Measurements from ENCODE around the gene VIPR2.
"Not testable (repeated sequence)": the region's sequence is repeated elsewhere in the genome, so short reads cannot be mapped to it uniquely, and the experiment has no call there.

VIPR2 gene

DNA sequence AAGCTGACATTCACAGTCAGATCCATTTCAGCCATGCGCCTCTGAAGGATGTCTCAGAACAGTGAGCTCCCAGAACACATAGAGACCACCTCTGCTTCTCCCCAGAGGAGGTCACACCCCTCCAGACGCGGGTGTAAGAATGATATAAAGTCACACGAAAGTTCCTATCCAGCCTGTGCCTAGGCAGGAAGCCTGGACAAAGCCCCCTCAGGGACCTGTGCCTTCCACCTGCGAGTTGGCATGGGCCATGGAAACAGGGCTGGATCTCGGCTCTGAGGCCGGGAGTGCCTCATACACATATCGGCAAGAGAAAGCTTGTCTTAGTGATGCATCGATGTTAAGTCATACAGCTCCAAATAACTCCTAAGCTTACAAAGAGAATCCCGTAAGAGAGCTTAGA, 5.0 kb downstream of the VIPR2 start:
- DNase-seq (ENCODE audit: low read depth), result no peak

DNA sequence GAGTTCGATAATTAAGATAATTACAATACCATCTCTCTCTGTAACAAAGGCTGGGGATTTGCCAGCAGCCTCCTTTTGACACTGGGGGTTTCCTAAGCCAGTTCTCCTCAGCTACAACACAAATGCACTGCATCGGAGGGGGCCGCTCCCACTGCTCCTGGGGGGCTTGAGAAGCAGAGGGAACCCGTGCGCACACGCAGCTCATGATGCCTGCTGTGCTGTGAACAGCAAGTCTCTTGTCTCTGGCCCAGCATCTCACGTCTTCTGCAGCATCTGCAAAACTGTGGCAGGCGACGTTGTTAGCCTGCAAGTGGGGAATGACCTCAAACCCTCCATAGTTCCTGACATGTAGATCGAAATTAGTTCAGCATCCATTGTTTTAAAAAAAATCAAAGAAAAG, 5.5 kb downstream of the VIPR2 start:
- no peak for DNase-seq (ENCODE audit: low read depth)

DNA sequence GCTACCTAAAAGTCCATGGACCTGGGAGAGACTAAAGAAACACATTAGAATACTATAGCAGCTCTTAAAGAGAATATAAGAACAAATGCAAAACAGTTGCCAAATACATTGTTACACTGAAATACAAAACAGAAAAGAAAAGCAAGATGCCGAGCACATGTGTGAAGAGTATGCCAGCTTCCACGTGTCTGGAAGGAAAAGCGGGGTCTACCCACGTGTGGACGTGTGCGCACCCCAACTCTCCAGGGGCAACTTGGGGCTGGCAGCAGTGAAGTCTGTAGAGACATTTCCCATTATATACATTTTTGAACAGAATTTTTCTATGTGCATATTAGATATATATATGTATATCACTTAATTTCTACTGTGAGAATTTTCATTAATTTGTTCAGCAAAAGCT, 6.2 kb downstream of the VIPR2 start:
- no peak for DNase-seq (ENCODE audit: low read depth)

DNA sequence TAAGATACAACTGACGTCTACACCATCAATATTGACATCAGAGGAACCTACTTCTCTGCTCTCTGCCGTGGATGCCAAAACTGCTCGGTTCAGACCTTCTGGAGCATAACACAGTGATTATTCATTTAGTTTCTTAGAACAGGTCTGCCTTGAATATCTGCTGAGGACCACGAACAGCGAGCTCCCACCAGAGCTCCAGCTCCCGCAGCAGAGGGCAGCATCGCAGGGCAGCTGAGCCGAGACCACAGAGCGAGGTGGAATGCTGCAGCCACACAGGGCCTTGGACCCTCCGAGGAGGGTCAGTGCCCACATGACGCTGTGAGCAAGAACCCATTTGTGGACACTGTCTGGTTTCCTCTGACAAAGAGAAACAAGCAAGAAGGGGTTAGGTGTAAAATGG, 6.8 kb downstream of the VIPR2 start:
- DNase-seq (ENCODE audit: low read depth), result no peak

DNA sequence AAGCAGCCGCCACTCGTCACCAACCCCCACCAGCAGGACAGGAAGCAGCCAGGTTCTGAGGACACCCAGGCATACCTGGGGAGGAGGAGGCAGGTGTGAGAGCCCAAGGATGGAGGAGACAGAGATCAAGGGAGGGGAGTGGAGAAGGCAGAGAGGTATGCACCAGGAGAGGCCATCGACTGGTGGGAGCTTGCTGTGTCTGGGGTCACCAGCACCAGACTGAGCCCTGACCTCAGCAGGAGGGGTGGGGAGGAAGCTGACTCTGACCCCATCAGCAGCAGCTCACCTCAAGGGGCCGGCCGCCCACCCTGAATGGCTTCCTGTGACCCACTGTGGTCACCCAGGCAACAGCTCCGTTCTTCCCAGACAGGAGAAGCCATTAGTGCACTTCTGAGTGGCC, 7.8 kb downstream of the VIPR2 start:
- no peak for DNase-seq (ENCODE audit: low read depth)

DNA sequence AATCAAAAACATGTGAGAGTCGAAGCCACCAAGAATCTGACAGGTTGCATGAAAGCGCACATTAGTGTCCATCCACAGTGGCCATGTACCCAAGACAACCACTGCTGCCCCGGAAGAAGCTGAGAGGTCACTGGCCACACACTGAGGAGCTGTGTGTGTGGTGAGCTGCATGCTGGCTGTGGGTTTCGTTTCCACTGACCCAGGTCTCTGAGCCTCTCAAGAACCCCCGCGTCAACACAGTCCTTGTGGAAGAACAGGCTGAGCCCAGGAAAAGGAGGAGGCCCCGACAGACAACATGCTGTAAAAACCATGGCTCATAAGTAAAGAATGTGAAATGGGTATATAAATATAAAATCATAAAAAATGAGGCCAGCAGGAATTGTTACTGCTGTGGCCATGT, 8.2 kb downstream of the VIPR2 start:
- DNase-seq (ENCODE audit: low read depth), result no peak

DNA sequence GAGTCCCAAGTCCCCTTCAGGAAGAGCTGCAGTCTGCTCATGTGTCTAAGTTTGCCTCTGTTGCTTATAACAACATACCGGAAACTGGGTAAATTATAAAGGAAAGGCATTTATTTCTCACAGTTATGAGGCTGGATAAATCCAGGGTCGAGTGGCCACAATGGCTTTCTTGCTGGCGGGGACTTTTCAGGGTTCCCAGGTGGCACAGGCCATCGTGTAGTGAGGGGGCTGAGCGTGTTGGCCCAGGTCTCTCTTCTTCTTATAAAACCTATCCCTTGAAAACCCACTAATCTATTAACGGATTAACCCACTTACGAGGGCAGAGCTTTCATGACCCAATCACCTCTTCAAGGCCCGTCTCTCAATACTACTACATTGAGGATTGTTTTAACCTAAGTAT, 8.7 kb downstream of the VIPR2 start:
- no peak for DNase-seq (ENCODE audit: low read depth)

DNA sequence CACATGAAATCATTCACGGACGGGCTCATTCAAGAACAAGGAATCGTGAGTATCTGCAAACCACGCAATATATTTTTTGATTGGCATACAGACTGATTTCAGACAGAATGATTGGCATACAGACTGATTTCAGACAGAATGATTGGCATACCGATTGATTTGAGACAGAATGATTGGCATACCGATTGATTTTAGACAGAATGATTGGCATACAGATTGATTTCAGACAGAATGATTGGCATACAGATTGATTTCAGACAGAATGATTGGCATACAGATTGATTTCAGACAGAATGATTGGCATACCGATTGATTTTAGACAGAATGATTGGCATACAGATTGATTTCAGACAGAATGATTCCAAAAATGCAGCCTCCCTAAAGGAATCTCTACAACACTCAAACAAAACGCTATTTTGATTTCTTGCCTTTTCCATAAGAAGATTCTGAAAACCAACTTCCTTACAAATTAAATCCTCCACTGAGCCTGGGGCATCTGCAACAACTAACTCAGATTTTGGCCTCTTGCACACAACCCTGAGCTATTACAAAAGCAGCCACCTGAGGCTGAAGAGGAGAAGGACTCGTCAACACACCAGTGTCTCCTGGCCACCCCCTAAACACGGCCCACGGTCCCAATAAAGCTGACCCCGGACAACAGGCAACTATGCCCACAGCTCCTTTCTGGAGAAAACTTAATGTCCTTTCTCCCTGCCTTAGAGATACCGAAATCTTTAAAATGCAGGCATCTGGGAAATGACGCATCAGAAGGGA, 11.8 kb downstream of the VIPR2 start:
- not testable (repeated sequence) for DNase-seq (ENCODE audit: low read depth)

DNA sequence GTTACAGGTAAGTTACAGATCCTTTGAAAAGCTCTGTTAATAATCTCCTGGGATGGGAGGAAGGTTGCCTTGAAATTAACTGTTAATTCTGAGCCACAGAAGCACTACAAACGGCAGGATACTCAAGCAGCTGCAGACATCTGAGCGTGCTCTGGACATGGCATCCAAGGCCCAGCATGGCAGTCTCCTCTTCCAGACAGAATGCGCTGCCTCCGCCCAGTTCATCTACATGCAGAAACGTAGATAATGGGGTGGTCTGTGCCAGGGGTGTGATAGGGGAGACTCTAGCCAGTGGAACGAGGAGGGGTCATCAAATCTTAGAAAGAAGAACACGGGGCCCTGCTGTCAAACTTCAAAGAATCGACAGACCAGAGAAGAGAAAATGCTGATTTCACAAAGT, 13.8 kb downstream of the VIPR2 start:
- DNase-seq (ENCODE audit: low read depth), result no peak

DNA sequence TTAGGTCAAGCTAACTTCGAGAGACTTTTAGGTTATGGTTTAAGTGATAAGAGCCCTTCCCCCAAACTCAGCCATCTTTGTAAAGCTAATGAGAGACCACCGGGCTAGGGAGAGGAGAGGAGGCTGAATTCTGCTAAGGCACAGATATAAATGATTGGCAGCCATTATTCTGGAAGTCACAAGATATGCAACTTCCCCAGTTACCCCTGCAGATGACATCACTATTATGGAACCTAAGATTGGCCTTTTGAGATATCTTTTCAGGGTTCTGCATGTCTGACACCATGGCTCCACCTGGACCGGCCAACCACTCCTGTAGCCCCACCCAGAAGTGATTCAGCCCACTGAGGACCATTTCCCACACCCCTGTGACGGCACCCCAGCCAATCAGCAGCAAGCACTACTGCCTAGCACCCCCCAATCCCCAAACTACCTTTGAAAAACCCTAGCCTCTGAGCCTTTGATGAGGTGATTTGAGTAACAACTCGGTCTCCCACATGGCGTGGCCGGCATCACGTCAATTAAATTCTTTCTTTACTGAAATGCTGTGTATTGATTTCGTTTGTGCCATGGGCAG, 14.4 kb downstream of the VIPR2 start:
- DNase-seq (ENCODE audit: low read depth), result no peak

DNA sequence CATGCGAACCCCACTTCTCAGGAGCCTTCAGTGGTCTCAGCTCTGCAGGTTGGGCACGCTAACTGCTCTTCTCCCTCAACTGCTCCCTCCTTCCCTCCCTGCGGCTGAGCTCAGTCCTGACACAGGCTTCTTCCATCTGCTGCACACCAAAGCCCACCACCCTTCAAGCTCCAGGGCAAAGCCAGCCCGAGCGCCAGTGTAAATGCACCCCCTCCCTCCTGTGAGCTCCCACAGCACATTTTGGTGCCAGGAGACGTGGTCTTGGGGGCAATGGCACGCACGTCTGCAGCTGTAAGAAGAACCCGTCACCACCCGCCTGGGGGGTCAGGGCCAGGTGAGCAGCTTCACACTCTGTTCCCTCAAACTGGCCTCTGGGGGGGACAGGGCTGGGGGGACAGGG, 15.9 kb downstream of the VIPR2 start:
- DNase-seq (ENCODE audit: low read depth), result no peak

DNA sequence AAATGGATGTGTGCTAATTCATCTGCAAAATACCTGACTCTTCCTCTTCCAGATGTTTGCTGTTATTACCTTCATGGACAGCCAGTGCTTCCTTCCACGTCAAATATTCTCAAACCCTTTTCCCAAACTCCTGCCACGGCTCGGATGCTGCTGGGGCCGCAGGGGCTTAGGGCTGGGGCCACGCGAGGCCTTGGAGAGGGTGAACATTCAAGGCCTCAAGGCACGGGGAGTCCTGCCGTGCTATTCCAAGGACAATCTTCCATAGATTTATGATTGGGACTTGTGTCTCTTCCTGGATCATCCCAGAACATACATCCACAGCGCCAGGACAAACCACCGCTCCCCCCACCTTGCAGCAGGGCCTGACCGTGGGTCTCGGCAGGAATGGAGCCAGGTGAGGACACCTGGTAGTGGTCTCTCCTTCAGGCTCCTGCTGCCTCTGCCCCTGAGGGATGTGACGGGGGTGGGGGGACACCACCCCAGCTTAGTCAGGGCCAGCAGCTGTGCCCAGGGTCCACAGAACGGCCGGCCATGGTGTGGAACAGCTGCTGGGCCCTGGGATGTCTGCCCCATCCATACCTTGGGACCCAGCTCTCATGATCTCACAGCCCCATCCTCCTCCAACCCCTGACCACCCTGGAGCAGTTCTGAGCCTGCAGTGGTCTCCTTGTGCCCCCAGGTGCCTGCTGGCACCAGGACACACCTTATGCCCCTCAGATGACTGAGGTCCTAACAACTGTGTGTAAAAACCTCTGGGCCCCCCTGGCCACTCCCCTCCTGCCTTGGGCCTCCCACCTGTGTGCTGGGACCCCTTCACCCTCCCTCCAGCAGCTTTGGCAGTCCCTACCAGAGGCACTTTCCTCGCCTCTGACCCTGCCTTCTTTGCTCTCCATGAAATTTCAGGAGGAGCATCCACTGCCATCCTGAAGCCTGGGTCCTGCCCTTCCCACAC, 16.7 kb downstream of the VIPR2 start:
- DNase-seq (ENCODE audit: low read depth), result no peak

DNA sequence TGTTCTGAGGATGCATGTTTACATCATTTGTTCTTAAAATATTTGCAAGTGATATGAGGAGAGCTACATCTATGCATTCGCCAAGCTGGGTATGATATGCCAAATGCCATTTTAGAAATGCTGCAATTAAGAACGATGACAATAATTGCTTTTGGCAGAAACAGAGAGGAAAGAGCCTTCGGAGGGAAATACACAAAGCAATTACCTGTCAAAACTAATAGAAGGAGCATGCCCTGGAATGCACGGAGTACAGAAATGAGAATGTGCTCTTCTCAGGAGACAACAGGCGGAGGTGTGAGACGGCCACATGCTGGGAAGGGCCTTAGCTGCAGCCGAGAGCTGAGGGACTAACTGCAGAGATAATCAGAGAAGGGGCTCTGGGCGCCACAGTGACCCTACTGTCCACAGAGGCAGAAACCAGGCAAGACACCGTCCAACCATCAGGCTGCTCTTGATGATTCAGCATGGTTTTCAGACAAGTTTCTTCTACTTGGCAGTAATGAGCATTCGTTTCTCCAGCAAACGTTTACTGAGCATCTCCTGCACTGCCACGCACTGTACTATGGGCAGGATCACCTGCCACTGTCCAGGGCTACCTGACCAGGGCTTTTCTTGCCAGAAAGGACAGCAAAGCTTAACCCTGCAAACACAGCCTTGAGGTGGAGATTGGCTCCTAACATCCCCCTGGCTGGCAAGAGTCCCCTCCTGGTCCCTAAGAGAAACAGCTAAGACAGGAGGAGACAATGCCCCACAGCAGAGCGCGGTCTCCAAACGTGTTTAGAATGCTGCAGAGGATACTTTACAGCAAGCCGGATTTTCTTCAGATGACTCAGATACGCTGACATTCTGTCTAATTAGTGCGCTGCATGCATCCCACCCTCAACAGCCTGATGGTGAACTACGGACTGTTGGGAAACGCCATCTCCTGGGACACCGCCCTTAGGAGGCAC, 18.1 kb downstream of the VIPR2 start:
- DNase-seq (ENCODE audit: low read depth), result no peak

DNA sequence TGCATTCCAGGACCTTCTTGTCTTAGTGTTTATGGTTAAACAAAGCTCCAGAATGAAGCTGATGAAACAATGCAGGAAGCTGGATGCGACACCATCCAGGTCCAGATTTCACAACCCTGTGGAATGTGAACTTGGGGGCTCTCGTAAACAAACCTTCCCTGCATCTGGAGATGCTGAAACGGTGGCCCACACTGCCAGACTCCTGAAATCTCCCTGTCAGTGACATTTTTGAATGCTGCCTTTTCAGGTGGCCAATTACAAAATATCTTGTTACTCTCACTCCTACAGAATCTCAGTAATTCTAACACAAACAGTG, 18.8 kb downstream of the VIPR2 start:
- DNase-seq (ENCODE audit: low read depth), result no peak

DNA sequence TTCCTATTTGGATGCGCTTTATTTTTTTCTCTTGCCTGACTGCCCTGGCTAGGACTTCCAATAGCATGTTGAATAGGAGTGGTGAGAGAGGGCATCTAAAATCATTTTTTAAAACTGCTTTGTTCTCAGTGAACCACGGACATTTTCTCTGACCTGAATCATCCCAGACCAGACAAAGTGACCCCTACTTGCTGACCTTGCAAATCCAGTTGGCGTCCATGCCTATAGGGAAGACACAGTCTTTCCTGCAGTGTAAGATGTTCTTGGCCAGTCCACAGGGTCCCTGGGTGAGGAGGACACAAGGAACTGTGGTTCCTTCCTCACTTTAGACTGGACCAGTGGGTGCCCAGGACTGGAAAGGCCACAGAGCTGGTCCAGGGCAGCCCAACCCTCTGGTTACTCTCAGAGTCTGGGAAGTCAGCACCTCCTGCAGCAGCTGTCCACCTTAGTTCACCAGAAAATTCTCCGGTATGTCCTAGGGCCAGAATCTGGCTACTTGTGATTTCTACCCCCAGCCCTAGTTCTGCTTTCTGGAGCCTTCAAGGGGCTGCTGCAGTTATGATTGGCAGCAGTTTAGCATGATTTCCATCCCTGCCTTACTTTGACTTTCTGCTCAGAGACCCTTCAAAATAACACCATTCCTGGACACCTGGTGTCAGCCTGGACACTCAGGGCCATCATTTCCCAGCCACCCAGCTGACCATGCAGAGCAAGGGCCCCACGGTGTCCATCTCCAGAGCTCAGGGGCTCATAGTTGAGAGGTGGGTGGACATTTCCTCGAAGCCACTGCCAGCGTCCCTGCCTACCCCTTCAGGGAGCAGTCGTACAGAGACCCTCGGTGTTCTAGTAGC, 19.3 kb downstream of the VIPR2 start:
- DNase-seq (ENCODE audit: low read depth), result no peak

DNA sequence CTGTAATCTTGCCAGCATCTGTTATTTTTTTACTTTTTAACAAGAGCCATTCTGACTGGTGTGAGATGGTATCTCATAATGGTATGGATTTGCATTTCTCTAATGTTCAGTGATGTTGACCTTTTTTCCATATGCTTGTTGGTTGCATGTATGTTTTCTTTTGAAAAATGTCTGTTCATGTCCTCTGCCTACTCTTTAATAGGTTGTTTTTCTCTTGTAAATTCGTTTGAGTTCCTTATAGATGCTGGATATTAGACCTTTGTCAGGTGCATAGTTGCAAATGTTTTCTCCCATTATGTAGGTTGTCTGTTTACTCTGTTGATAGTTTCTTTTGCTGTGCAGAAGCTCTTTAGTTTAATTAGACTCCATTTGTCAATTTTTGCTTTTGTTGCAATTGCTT, 20.9 kb downstream of the VIPR2 start:
- not testable (repeated sequence) for DNase-seq (ENCODE audit: low read depth)

DNA sequence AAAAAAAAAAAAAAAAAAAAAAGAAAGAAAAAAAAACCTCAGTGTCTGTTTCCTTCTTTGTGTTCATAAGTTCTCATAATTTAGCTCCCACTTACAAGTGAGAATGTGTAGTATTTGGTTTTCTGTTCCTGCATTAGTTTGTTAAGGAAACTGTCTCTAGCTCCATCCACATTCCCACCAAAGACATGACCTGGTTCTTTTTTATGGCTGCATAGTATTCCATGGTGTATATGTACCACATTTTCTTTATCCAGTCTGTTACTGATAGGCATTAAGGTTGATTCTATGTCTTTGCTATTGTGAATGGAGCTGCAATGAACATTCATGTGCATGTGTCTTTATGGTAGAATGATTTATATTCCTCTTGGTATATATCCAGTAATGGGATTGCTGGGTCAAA, 21.4 kb downstream of the VIPR2 start:
- DNase-seq (ENCODE audit: low read depth), result not testable (repeated sequence)

DNA sequence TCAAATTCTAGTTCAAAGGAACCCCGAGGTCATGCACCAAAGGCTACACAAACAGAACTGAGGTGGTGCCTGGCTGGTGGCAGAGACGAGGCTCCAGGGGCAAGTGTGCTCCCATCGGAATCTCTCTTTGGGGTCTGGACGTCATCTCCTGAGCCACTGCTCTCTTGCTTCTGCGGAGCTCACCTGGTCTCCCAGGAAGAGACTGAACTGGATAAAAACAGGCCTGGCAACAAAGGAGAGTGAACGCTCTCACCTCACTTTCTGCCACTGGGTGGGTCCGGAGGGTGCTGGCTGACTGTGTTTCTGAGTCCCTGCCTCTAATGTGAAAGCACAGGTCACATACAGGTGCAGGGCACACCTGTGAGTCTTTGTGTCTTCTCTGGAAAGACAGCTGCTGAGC, 22.4 kb downstream of the VIPR2 start:
- no peak for DNase-seq (ENCODE audit: low read depth)

DNA sequence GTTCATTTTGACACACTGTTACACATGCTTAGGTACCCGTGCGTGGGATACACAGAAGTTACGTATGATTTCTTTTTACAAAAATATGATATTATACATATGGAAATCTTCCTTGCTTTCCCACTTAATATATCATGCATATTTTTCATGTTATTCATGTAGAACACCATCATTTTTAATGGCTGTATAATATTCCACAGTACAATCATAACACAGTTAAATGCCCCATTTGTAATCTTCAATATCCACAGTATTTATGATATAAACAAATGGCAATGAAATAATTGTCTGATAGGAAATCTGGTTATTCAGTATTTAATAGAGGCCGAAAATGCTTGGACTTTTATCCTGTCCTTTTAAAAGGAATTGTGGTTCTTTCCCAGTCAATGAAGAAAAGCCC, 23.2 kb downstream of the VIPR2 start:
- no peak for DNase-seq (ENCODE audit: low read depth)

DNA sequence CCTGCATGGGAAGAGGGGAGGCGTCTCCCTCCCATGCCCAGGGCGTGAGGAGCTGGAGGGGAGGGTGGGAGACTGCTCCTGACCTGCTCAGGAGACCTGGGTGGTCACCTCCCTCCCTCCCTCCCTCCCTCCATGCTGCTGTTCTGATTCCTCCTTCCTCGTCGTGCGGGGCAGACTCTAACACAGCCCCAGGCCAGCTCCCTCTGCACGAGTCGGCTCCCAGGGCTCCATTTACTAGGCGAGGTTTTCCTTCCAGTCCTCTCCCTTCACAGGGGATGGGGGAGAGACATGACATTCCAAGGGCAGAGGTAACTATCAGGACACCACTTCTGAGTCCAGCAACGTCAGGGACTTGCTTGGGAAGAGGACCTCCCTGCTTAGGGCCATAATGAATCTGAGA, 23.6 kb downstream of the VIPR2 start:
- DNase-seq (ENCODE audit: low read depth), result no peak

DNA sequence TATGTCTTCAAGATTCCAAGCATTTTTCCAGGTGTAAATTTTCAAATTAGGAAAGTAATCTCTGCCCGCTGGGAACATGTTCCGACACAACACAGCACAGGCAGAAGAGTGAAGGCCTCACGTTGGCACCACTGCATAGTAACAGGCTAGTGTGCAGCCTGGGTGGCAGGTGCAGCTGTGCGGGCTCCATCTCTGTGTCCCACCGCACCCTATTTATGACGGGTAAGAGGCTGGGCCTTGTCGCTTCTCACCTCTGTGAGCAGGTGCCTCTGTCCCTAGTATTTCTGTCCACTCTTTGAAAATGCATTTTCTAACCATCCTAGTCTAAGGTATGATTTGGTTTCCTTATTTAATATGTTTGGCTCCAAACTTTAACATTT, 24.1 kb downstream of the VIPR2 start:
- DNase-seq (ENCODE audit: low read depth), result no peak
